ENCODE data around the gene SIX6. TPM values are rescaled to one million over a fixed set of nuclear protein-coding genes. Genes with fewer than 3 reads are reported as not detected.

The SIX6 gene
- total RNA-seq, 1 donor from 2014 or later = not detected

DNA sequence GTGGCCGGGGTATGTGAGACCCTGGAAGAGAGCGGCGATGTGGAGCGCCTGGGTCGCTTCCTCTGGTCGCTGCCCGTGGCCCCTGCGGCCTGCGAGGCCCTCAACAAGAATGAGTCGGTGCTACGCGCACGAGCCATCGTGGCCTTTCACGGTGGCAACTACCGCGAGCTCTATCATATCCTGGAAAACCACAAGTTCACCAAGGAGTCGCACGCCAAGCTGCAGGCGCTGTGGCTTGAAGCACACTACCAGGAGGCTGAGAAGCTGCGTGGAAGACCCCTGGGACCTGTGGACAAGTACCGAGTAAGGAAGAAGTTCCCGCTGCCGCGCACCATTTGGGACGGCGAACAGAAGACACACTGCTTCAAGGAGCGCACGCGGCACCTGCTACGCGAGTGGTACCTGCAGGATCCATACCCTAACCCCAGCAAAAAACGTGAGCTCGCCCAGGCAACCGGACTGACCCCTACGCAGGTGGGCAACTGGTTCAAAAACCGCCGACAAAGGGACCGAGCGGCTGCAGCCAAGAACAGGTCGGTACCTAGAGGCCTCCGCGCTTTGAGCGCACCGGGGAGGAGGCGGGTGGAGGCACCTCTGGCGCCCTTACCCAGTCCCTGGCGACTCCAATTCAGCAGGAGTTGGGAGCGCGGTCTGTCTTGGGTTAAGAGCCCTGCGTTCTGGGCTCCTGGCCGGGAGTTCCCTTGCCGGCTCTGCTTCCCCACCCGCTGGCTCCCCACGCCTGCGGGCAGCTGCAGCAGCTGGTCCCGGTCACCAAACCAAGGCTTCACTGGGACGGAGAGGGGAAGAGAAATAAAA lies 700 bp downstream of the SIX6 start:
- TF ChIP-seq, protein P1, sequence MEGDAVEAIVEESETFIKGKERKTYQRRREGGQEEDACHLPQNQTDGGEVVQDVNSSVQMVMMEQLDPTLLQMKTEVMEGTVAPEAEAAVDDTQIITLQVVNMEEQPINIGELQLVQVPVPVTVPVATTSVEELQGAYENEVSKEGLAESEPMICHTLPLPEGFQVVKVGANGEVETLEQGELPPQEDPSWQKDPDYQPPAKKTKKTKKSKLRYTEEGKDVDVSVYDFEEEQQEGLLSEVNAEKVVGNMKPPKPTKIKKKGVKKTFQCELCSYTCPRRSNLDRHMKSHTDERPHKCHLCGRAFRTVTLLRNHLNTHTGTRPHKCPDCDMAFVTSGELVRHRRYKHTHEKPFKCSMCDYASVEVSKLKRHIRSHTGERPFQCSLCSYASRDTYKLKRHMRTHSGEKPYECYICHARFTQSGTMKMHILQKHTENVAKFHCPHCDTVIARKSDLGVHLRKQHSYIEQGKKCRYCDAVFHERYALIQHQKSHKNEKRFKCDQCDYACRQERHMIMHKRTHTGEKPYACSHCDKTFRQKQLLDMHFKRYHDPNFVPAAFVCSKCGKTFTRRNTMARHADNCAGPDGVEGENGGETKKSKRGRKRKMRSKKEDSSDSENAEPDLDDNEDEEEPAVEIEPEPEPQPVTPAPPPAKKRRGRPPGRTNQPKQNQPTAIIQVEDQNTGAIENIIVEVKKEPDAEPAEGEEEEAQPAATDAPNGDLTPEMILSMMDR (IDR thresholded peaks at IDR 0.05; ENCODE audit: unreplicated experiment) = no peak
- H3K9me3 Mint-ChIP-seq (ENCODE audit: low read depth) = no peaks in the 10 kb centered on the region
- peaks cover 1% of the 10 kb centered on the region for H3K4me1 Mint-ChIP-seq (ENCODE audit: low read depth)
- no peaks in the 10 kb centered on the region for H3K36me3 Mint-ChIP-seq (ENCODE audit: insufficient read depth)
- peaks cover 98% of the 10 kb centered on the region for H3K27me3 Mint-ChIP-seq
- no peak for DNase-seq (ENCODE audit: low spot score, unreplicated experiment)
- no peak overlapping the region for H3K4me3 Mint-ChIP-seq (ENCODE audit: low read depth)
- H3K27ac Mint-ChIP-seq = peak overlapping the region; percentile 52

DNA sequence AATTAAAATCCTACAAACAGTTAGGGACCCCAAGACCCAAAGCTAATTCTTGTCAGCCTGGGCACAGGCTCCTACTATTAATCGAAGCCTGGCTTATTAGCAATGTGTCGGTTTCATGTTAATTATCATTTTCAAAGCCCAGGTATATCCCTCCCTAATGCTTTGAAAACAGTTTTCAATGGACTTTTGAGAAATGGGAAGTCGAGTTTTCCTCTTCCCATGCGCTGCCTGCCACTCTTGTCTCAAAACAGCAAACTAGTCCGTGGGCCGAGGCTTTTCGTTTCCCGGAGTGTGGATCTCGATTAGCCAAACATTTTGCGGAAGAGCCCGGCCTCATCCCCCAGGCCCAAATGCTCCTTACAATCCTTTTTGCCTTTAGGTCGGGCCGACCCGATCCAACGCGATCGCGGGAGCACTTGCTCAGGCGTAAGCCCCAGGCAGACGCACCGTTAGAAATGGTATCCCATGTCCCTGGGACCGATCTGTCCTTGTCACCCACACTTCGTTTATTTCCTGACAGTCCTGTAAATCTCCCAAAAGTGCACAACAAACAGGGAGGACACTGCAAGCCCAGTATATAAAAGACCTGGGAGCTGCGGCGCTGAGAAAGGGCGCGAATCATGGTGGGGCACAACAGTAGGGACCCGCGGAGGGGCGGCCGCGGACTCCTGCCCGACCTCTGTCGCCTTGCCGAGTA lies 1.5 kb downstream of the SIX6 start:
- Mint-ChIP-seq H3K4me3 (ENCODE audit: low read depth) (no peak overlapping the region), H3K36me3 (ENCODE audit: insufficient read depth) (no peaks in the 10 kb centered on the region), H3K4me1 (ENCODE audit: low read depth) (peaks cover 1% of the 10 kb centered on the region), H3K27me3 (peaks cover 92% of the 10 kb centered on the region), H3K9me3 (ENCODE audit: low read depth) (no peaks in the 10 kb centered on the region), H3K27ac (no peak overlapping the region)
- no peak for DNase-seq (ENCODE audit: low spot score, unreplicated experiment)
- TF ChIP-seq, protein P1 (IDR thresholded peaks at IDR 0.05; ENCODE audit: unreplicated experiment) = no peak

DNA sequence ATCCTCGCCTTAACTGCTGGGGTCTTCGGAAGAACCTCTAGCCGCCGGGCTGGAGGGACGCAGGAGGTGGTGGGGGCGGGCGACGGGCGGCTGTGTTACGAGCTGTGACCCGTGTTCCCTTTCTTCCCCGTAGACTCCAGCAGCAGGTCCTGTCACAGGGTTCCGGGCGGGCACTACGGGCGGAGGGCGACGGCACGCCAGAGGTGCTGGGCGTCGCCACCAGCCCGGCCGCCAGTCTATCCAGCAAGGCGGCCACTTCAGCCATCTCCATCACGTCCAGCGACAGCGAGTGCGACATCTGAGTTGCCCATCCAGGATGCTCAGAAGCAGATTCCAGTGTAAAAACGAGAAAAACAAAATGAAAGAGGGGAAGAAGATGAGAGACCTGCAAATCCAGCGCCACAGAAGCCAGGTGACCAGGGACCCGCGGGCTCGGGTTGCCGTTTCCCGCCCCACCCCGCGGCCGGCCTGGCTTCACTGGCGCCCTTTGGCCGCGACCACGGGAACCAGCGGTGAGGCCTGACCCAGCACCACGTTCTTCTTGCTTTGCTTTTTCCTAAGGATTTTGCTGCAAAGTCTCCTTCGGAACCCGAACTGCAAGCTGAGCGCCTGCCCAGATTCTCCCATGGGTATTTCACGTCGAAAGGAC lies 2.1 kb downstream of the SIX6 start:
- no peak overlapping the region for H3K27ac Mint-ChIP-seq
- no peaks in the 10 kb centered on the region for H3K9me3 Mint-ChIP-seq (ENCODE audit: low read depth)
- no peak for DNase-seq (ENCODE audit: low spot score, unreplicated experiment)
- TF ChIP-seq, protein P1 (IDR thresholded peaks at IDR 0.05; ENCODE audit: unreplicated experiment) = no peak
- H3K4me3 Mint-ChIP-seq (ENCODE audit: low read depth) = peak overlapping the region; percentile 12
- H3K27me3 Mint-ChIP-seq = peaks cover 90% of the 10 kb centered on the region
- H3K36me3 Mint-ChIP-seq (ENCODE audit: insufficient read depth) = no peaks in the 10 kb centered on the region
- peaks cover 1% of the 10 kb centered on the region for H3K4me1 Mint-ChIP-seq (ENCODE audit: low read depth)

DNA sequence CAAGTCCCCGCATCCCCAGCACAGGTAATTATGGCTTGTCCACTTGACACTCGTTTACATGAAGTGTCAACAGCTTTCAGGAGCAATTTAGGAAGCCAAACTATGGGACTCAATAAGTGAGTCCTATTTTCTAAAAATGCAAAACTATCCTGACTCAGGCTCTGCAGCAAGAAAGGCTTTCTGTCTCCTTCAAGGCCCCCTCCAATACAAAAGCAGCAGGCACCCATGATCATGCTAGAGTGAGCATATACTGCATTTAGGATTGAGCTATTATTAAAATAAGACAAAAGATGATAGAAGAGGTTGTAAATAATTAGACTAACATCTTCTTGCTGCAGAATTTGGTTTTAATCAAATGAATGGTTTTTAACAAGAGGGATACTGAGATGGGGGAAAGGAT lies 3.2 kb downstream of the SIX6 start:
- Mint-ChIP-seq H3K36me3 (ENCODE audit: insufficient read depth) (no peaks in the 10 kb centered on the region), H3K4me1 (ENCODE audit: low read depth) (peaks cover 1% of the 10 kb centered on the region), H3K4me3 (ENCODE audit: low read depth) (no peak overlapping the region)

More for the DNA sequence above, 3.2 kb downstream of the SIX6 start:
- Mint-ChIP-seq H3K27ac (no peak overlapping the region), H3K9me3 (ENCODE audit: low read depth) (no peaks in the 10 kb centered on the region), H3K27me3 (peaks cover 90% of the 10 kb centered on the region)
- DNase-seq (ENCODE audit: low spot score, unreplicated experiment) = no peak
- TF ChIP-seq, protein P1 (IDR thresholded peaks at IDR 0.05; ENCODE audit: unreplicated experiment) = no peak

All from progenitor cell of endocrine pancreas (in vitro differentiated cells).